C4-2B (cell line): ENCODE measurements around the gene GRIA1.

Experiments
- ZFX ChIP-seq: fragments of 450-650 bp; IDR thresholded peaks from 2 replicates; pipeline ENCODE4 v1.6.1; 2017
- TF ChIP-seq, protein P1 (sequence below): fragments of 450-650 bp; conservative IDR thresholded peaks from 2 replicates; pipeline ENCODE4 v1.5.1; 2017; ENCODE audit warnings: mild to moderate bottlenecking

DNA sequence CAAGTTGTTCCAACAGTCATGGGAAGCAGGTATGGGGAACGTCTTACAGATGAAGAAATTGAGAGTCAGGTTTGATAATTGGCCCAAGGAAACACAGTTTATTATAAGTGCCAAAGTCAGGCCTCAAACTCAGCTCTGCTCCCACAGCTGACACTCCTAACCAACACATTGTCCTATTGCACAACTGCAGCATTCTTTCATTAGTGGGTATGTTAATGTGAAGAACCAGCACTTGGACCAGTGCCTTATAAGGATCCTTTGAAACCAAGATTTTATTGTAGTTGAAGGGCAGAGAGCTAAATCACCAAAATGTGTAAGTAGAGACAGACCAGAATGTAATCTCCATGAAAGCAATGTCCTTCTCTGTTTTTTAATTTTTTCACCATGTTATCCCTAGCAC, 56.1 kb downstream of the GRIA1 start:
- TF ChIP-seq, protein P1, sequence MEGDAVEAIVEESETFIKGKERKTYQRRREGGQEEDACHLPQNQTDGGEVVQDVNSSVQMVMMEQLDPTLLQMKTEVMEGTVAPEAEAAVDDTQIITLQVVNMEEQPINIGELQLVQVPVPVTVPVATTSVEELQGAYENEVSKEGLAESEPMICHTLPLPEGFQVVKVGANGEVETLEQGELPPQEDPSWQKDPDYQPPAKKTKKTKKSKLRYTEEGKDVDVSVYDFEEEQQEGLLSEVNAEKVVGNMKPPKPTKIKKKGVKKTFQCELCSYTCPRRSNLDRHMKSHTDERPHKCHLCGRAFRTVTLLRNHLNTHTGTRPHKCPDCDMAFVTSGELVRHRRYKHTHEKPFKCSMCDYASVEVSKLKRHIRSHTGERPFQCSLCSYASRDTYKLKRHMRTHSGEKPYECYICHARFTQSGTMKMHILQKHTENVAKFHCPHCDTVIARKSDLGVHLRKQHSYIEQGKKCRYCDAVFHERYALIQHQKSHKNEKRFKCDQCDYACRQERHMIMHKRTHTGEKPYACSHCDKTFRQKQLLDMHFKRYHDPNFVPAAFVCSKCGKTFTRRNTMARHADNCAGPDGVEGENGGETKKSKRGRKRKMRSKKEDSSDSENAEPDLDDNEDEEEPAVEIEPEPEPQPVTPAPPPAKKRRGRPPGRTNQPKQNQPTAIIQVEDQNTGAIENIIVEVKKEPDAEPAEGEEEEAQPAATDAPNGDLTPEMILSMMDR, result no peak
- TF ChIP-seq ZFX, result no peak
